IgD-negative memory B cell (primary cell): ENCODE measurements around the gene TMEM72. TPM values are rescaled to one million over a fixed set of nuclear protein-coding genes. Genes with fewer than 3 reads are reported as not detected.
A peak's percentile ranks its signal among the peaks of the same experiment; 100 is the strongest.

ENCODE experiments used
- H3K27ac Mint-ChIP-seq, 3 donors: one replicate each; pipeline ENCODE4 v1.8.0; 2020 to 2022; ENCODE audit warnings: mild to moderate bottlenecking in 3 of 3, mixed read lengths in 3 of 3, moderate library complexity in 1 of 3
- H3K27me3 Mint-ChIP-seq: one replicate; pipeline ENCODE4 v1.8.0; 2021; ENCODE audit warnings: mixed read lengths
- H3K36me3 Mint-ChIP-seq: one replicate; pipeline ENCODE4 v1.8.0; 2020; ENCODE audit warnings: mild to moderate bottlenecking, mixed read lengths
- H3K4me1 Mint-ChIP-seq, 3 donors: one replicate each; pipeline ENCODE4 v1.8.0; 2020 to 2022; ENCODE audit warnings: mixed read lengths in 3 of 3, mild to moderate bottlenecking in 1 of 3
- H3K4me3 Mint-ChIP-seq, 4 donors: one replicate each; pipeline ENCODE4 v1.8.0; 2020 to 2022; ENCODE audit warnings: mild to moderate bottlenecking in 4 of 4, mixed read lengths in 4 of 4, moderate library complexity in 3 of 4
- H3K9me3 Mint-ChIP-seq, 3 donors: one replicate each; pipeline ENCODE4 v1.8.0; 2020 to 2021; ENCODE audit warnings: mixed read lengths in 3 of 3, mild to moderate bottlenecking in 1 of 3
- polyA plus RNA-seq: library from polyadenylated mRNA; unstranded; fragments of 300-500 nt; fragmentation: Illumina TruSeq; gene quantifications from one replicate; pipeline ENCODE4 v1.2.3, GENCODE V29; 2021

Gene TMEM72
- polyA plus RNA-seq, 1 donor from 2014 or later = not detected

- no peaks in the 10 kb centered on the region for H3K36me3 Mint-ChIP-seq
- no peak overlapping the region for H3K4me3 Mint-ChIP-seq
- peaks cover 0 to 3% (median 0%) of the 10 kb centered on the region in 3 donors for H3K4me1 Mint-ChIP-seq
- H3K27ac Mint-ChIP-seq = no peak overlapping the region
- H3K27me3 Mint-ChIP-seq = peaks cover 6% of the 10 kb centered on the region
- H3K9me3 Mint-ChIP-seq = no peaks in the 10 kb centered on the region
These were observed 11.6 kb upstream of the TMEM72 start for GRCh38 chr10:44899450-44900080.

GRCh38 chr10:44902941-44903545 is 8.1 kb upstream of the TMEM72 start:
- no peaks in the 10 kb centered on the region for H3K9me3 Mint-ChIP-seq
- H3K4me3 Mint-ChIP-seq = no peak overlapping the region
- no peak overlapping the region for H3K27ac Mint-ChIP-seq
- H3K27me3 Mint-ChIP-seq = peaks cover 8% of the 10 kb centered on the region
- no peaks in the 10 kb centered on the region for H3K36me3 Mint-ChIP-seq
- no peaks in the 10 kb centered on the region for H3K4me1 Mint-ChIP-seq

- no peak overlapping the region for H3K27ac Mint-ChIP-seq
These were observed 4.7 kb upstream of the TMEM72 start for GRCh38 chr10:44906486-44906885.

DNA sequence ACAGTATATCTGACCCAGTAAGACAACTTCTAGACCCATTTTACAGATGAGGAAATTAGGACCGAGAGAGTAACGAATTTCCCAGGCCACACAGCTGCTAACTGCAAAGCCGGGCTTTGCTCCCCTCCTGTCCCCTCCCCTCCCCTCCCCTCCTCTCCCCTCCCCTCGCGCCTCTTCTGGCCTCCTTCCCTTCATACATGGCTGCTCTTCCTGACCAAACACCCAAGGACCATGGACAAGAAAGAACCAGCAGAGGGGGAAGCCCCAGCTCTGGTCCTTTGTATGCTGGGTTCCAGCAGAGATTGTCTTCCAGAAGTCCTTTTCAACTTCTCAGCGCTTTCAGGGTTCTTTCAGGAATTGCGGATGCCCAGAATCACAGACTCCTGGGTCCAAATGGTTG is 3.6 kb upstream of the TMEM72 start:
- no peaks in the 10 kb centered on the region for H3K4me1 Mint-ChIP-seq
- H3K4me3 Mint-ChIP-seq = no peak overlapping the region
- H3K27me3 Mint-ChIP-seq = peaks cover 12% of the 10 kb centered on the region
- no peaks in the 10 kb centered on the region for H3K36me3 Mint-ChIP-seq
- no peaks in the 10 kb centered on the region for H3K9me3 Mint-ChIP-seq
- H3K27ac Mint-ChIP-seq = no peak overlapping the region

More at GRCh38 chr10:44906486-44906885, 4.7 kb upstream of the TMEM72 start:
- no peaks in the 10 kb centered on the region for H3K4me1 Mint-ChIP-seq
- H3K36me3 Mint-ChIP-seq = no peaks in the 10 kb centered on the region
- no peak overlapping the region for H3K4me3 Mint-ChIP-seq
- H3K9me3 Mint-ChIP-seq = no peaks in the 10 kb centered on the region
- peaks cover 12% of the 10 kb centered on the region for H3K27me3 Mint-ChIP-seq

GRCh38 chr10:44908066-44908749 is 2.9 kb upstream of the TMEM72 start:
- H3K27me3 Mint-ChIP-seq = peaks cover 11% of the 10 kb centered on the region
- H3K4me3 Mint-ChIP-seq = no peak overlapping the region
- H3K27ac Mint-ChIP-seq = peak overlapping the region in 1 of 3 donors; percentile 53

DNA sequence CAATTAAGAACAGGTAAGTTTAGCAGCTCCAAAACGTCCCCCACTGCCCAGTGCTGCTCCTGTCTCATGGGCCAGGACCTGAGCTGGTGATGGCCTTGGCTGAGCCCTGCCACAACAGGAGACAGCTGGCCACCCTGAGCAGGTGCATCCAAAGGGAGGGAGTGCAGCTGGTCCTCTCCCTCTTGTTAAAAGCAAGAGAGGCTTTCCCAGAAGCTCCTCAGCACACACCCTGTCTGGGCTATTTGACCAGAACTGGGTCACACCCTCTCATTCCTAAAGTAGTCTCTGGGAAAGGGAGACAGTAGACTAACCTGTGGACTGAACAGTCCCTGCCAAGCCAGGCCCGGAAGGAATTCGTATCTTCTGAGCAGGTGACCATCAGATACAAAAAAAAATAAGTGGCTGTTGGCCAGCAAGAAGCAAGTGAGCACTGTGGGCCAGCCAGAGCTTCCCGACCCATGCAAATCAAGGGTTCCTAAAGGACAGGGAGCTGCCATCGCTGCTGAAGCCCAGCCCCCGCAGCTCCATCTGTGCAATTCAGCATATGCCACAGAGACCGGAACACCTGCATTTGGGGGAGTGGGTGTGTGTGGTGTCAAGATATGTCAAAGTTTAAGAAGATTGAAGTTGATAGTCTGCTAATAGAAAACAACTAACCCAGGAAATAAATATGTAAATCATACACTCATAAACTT is 2.1 kb upstream of the TMEM72 start:
- Mint-ChIP-seq H3K4me3 (no peak overlapping the region), H3K36me3 (no peaks in the 10 kb centered on the region), H3K4me1 (peaks cover 0 to 7% (median 3%) of the 10 kb centered on the region in 3 donors), H3K9me3 (no peaks in the 10 kb centered on the region), H3K27ac (no peak overlapping the region), H3K27me3 (peaks cover 11% of the 10 kb centered on the region)

More at GRCh38 chr10:44908066-44908749, 2.9 kb upstream of the TMEM72 start:
- Mint-ChIP-seq H3K4me1 (peaks cover 0 to 2% (median 0%) of the 10 kb centered on the region in 3 donors), H3K9me3 (no peaks in the 10 kb centered on the region), H3K36me3 (no peaks in the 10 kb centered on the region)

- peaks cover 0 to 7% (median 3%) of the 10 kb centered on the region in 3 donors for H3K4me1 Mint-ChIP-seq
- no peaks in the 10 kb centered on the region for H3K36me3 Mint-ChIP-seq
- H3K4me3 Mint-ChIP-seq = no peak overlapping the region
- H3K27me3 Mint-ChIP-seq = peaks cover 11% of the 10 kb centered on the region
- no peak overlapping the region for H3K27ac Mint-ChIP-seq
- H3K9me3 Mint-ChIP-seq = no peaks in the 10 kb centered on the region
These were observed 1.2 kb upstream of the TMEM72 start for GRCh38 chr10:44909910-44910309.

DNA sequence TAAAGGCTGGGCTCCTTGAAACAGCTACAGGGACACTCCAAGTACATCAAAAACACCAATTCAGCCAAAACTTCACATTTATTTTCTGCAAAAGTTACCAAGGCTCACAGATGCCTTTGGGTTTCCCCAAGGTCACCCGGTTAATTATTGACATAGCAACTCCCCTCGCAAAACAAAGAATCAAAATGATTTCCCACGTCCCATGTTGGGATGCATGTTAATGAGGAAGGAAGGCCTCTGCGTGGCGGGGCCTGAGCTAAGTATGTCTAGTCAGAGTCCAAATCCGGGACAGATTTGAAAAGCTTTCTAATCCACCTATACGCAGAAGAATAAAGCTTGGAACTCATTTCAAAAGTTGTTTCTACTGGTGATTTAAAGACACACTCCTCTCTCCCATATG is 535 bp upstream of the TMEM72 start:
- Mint-ChIP-seq H3K27me3 (peaks cover 11% of the 10 kb centered on the region), H3K27ac (no peak overlapping the region), H3K4me3 (no peak overlapping the region), H3K9me3 (no peaks in the 10 kb centered on the region), H3K4me1 (peaks cover 0 to 7% (median 3%) of the 10 kb centered on the region in 3 donors), H3K36me3 (no peaks in the 10 kb centered on the region)

- H3K27ac Mint-ChIP-seq = no peak overlapping the region
- H3K27me3 Mint-ChIP-seq = peaks cover 14% of the 10 kb centered on the region
- peaks cover 0 to 7% (median 3%) of the 10 kb centered on the region in 3 donors for H3K4me1 Mint-ChIP-seq
- peaks cover 0 to under 1% (median 0%) of the 10 kb centered on the region in 3 donors for H3K9me3 Mint-ChIP-seq
- no peaks in the 10 kb centered on the region for H3K36me3 Mint-ChIP-seq
- H3K4me3 Mint-ChIP-seq = no peak overlapping the region
These were observed 814 bp downstream of the TMEM72 start for GRCh38 chr10:44911951-44912350.

GRCh38 chr10:44913350-44914081 is 2.4 kb downstream of the TMEM72 start:
- Mint-ChIP-seq H3K27me3 (peaks cover 15% of the 10 kb centered on the region), H3K4me1 (peaks cover 0 to 7% (median 3%) of the 10 kb centered on the region in 3 donors), H3K36me3 (no peaks in the 10 kb centered on the region), H3K4me3 (no peak overlapping the region), H3K9me3 (peaks cover 0 to 11% (median 0%) of the 10 kb centered on the region in 3 donors), H3K27ac (no peak overlapping the region)

GRCh38 chr10:44914891-44915290 is 3.8 kb downstream of the TMEM72 start:
- H3K9me3 Mint-ChIP-seq = peaks cover 0 to 11% (median 0%) of the 10 kb centered on the region in 3 donors
- H3K36me3 Mint-ChIP-seq = no peaks in the 10 kb centered on the region
- H3K4me1 Mint-ChIP-seq = peaks cover 0 to 7% (median 3%) of the 10 kb centered on the region in 3 donors
- H3K4me3 Mint-ChIP-seq = no peak overlapping the region
- H3K27me3 Mint-ChIP-seq = peaks cover 11% of the 10 kb centered on the region
- no peak overlapping the region for H3K27ac Mint-ChIP-seq

GRCh38 chr10:44916429-44916828 is 5.3 kb downstream of the TMEM72 start:
- no peaks in the 10 kb centered on the region for H3K36me3 Mint-ChIP-seq
- H3K27ac Mint-ChIP-seq = no peak overlapping the region
- no peak overlapping the region for H3K4me3 Mint-ChIP-seq
- peaks cover 14% of the 10 kb centered on the region for H3K27me3 Mint-ChIP-seq
- peaks cover 0 to 7% (median 3%) of the 10 kb centered on the region in 3 donors for H3K4me1 Mint-ChIP-seq
- peaks cover 0 to 11% (median 0%) of the 10 kb centered on the region in 3 donors for H3K9me3 Mint-ChIP-seq

DNA sequence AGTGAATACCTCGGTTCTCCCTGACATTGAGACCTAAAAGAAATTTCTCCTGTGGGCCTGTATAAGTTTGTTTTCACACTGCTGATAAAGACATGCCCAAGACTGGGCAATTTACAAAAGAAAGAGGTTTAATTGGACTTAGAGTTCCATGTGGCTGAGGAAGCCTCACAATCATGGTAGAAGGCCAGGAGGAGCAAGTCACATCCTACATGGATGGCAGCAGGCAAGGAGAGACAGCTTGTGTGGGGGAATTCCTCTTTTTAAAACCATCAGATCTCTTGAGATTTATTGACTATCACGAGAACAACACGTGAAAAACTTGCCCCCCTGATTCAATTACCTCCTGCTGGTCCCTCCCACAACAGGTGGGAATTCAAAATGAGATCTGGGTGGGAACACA is 6.7 kb downstream of the TMEM72 start:
- Mint-ChIP-seq H3K27ac (no peak overlapping the region), H3K27me3 (peaks cover 14% of the 10 kb centered on the region), H3K9me3 (peaks cover 0 to 11% (median 0%) of the 10 kb centered on the region in 3 donors), H3K36me3 (no peaks in the 10 kb centered on the region), H3K4me1 (peaks cover 0 to 7% (median 3%) of the 10 kb centered on the region in 3 donors), H3K4me3 (no peak overlapping the region)

GRCh38 chr10:44920252-44920651 is 9.1 kb downstream of the TMEM72 start:
- Mint-ChIP-seq H3K9me3 (peaks cover 0 to 13% (median 0%) of the 10 kb centered on the region in 3 donors), H3K4me1 (no peaks in the 10 kb centered on the region)

More at GRCh38 chr10:44920252-44920651, 9.1 kb downstream of the TMEM72 start:
- H3K36me3 Mint-ChIP-seq = no peaks in the 10 kb centered on the region
- H3K27me3 Mint-ChIP-seq = peaks cover 14% of the 10 kb centered on the region
- no peak overlapping the region for H3K27ac Mint-ChIP-seq
- H3K4me3 Mint-ChIP-seq = no peak overlapping the region
